Upper lobe of left lung (tissue), 4 donors: ENCODE data around the gene GABPB1.

Experiments
- POLR2A ChIP-seq, 4 donors: fragments of 450-650 bp; IDR thresholded peaks; one replicate each; pipeline ENCODE4 v1.5.1; 2016 to 2017; ENCODE audit warnings: antibody characterized with exemption in 4 of 4, mild to moderate bottlenecking in 2 of 4
- POLR2AphosphoS5 ChIP-seq, 2 donors: sonication (generic); formaldehyde crosslinking; IDR thresholded peaks; one replicate each; pipeline ENCODE4 v1.5.1; 2017; ENCODE audit warnings: antibody characterized with exemption in 2 of 2
- TF ChIP-seq, protein P1 (sequence below), 6 experiments: fragments of 450-650 bp in 4 of 6; fragments of 200-600 bp in 2 of 6; sonication (generic) in 2 of 6; IDR thresholded peaks; one replicate each; pipeline ENCODE4 v1.5.1; 2016 to 2019; ENCODE audit warnings: antibody characterized with exemption in 6 of 6

DNA sequence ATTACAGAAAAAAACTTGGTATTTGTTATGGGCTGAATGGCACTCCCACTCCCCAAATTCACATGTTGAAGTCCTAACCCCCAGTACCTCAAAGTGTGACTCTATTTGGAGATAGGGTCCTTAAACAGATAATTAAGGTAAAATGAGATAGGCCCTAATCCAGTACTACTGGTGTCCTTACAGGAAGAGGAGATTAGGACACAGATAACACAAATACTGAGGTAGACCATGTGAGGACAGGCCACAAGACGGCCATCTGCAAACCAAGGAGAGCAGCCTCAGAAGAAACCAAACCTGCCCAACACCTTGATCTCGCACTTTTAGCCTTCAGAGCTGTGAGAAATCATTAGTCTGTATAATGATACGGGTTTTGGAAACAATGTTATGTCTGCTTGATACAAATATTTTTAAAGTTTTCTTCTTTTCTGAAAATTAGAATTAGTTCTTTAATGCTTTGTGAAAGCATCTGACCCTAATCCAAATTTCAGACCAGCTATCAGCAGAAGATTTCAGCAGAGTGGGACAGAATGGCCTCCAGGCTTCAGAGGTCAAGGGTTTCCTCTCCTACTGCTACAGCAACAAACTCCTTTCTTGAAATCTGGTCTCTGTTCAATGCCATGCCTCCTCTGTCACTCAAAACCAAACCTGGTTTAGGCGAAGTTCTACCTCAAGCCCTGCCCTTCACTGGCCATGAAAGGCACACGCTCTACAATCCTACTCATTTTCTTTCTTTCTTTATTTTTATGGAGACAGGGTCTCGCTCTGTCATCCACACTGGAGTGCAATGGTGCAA, 67.5 kb downstream of the GABPB1 start:
- TF ChIP-seq, protein P1, sequence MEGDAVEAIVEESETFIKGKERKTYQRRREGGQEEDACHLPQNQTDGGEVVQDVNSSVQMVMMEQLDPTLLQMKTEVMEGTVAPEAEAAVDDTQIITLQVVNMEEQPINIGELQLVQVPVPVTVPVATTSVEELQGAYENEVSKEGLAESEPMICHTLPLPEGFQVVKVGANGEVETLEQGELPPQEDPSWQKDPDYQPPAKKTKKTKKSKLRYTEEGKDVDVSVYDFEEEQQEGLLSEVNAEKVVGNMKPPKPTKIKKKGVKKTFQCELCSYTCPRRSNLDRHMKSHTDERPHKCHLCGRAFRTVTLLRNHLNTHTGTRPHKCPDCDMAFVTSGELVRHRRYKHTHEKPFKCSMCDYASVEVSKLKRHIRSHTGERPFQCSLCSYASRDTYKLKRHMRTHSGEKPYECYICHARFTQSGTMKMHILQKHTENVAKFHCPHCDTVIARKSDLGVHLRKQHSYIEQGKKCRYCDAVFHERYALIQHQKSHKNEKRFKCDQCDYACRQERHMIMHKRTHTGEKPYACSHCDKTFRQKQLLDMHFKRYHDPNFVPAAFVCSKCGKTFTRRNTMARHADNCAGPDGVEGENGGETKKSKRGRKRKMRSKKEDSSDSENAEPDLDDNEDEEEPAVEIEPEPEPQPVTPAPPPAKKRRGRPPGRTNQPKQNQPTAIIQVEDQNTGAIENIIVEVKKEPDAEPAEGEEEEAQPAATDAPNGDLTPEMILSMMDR (IDR thresholded peaks at IDR 0.05): no peak
- TF ChIP-seq POLR2AphosphoS5 (IDR thresholded peaks at IDR 0.05): no peak
- no peak for TF ChIP-seq POLR2A (IDR thresholded peaks at IDR 0.05)
